IPS-18a (cell line): ENCODE measurements around the gene ETF1.

Experiments
- H3K27ac ChIP-seq: one replicate; pipeline ENCODE4 v1.5.1; 2013; ENCODE audit warnings: low read length
- H3K27me3 ChIP-seq: one replicate; pipeline ENCODE4 v1.6.1; 2013; ENCODE audit warnings: mild to moderate bottlenecking, low read length; ENCODE audit not compliant: control insufficient read depth, insufficient read depth
- H3K36me3 ChIP-seq: one replicate; pipeline ENCODE4 v1.6.1; 2013; ENCODE audit warnings: low read depth, low read length; ENCODE audit not compliant: control insufficient read depth
- H3K4me1 ChIP-seq: one replicate; pipeline ENCODE4 v1.6.1; 2013; ENCODE audit warnings: low read depth, low read length; ENCODE audit not compliant: control insufficient read depth
- H3K4me3 ChIP-seq: one replicate; pipeline ENCODE4 v1.5.1; 2013; ENCODE audit warnings: low read length
- H3K9ac ChIP-seq: one replicate; pipeline ENCODE4 v1.6.1; 2013; ENCODE audit warnings: mild to moderate bottlenecking, low read length, moderate library complexity
- H3K9me3 ChIP-seq: one replicate; pipeline ENCODE4 v1.6.1; 2013; ENCODE audit warnings: low read depth, low read length; ENCODE audit not compliant: control insufficient read depth

Gene ETF1

GRCh38 chr5:138539791-138540190 lies 3.2 kb downstream of the ETF1 start:
- peaks cover 17% of the 10 kb centered on the region for H3K4me1 ChIP-seq
- H3K9ac ChIP-seq = no peak overlapping the region
- H3K9me3 ChIP-seq = no peaks in the 10 kb centered on the region
- no peak overlapping the region for H3K4me3 ChIP-seq
- H3K36me3 ChIP-seq = peaks cover 35% of the 10 kb centered on the region
- no peak overlapping the region for H3K27ac ChIP-seq
- H3K27me3 ChIP-seq = no peaks in the 10 kb centered on the region

GRCh38 chr5:138538943-138539627 lies 4.0 kb downstream of the ETF1 start:
- Histone ChIP-seq H3K4me3 (no peak overlapping the region), H3K9me3 (no peaks in the 10 kb centered on the region), H3K36me3 (peaks cover 41% of the 10 kb centered on the region), H3K27ac (no peak overlapping the region), H3K4me1 (peaks cover 10% of the 10 kb centered on the region), H3K9ac (no peak overlapping the region), H3K27me3 (no peaks in the 10 kb centered on the region)

- H3K4me1 ChIP-seq = peaks cover 10% of the 10 kb centered on the region
- H3K4me3 ChIP-seq = no peak overlapping the region
- H3K9ac ChIP-seq = no peak overlapping the region
- no peaks in the 10 kb centered on the region for H3K27me3 ChIP-seq
- H3K27ac ChIP-seq = no peak overlapping the region
- H3K9me3 ChIP-seq = no peaks in the 10 kb centered on the region
- H3K36me3 ChIP-seq = peaks cover 49% of the 10 kb centered on the region
Measured at GRCh38 chr5:138536665-138537315, 6.2 kb downstream of the ETF1 start.

- no peak overlapping the region for H3K4me3 ChIP-seq
- peaks cover 49% of the 10 kb centered on the region for H3K36me3 ChIP-seq
- no peaks in the 10 kb centered on the region for H3K27me3 ChIP-seq
- no peak overlapping the region for H3K9ac ChIP-seq
- no peaks in the 10 kb centered on the region for H3K9me3 ChIP-seq
- peaks cover 6% of the 10 kb centered on the region for H3K4me1 ChIP-seq
- no peak overlapping the region for H3K27ac ChIP-seq
Measured at GRCh38 chr5:138536215-138536614, 6.8 kb downstream of the ETF1 start.

GRCh38 chr5:138533973-138534941 lies 8.8 kb downstream of the ETF1 start:
- H3K9ac ChIP-seq = no peak overlapping the region
- no peak overlapping the region for H3K4me3 ChIP-seq
- no peak overlapping the region for H3K27ac ChIP-seq
- peaks cover 30% of the 10 kb centered on the region for H3K36me3 ChIP-seq
- no peaks in the 10 kb centered on the region for H3K4me1 ChIP-seq
- no peaks in the 10 kb centered on the region for H3K27me3 ChIP-seq
- H3K9me3 ChIP-seq = no peaks in the 10 kb centered on the region

GRCh38 chr5:138529812-138530211 lies 13.2 kb downstream of the ETF1 start:
- no peak overlapping the region for H3K9ac ChIP-seq
- no peak overlapping the region for H3K27ac ChIP-seq
- no peak overlapping the region for H3K4me3 ChIP-seq
- H3K4me1 ChIP-seq = no peaks in the 10 kb centered on the region
- H3K36me3 ChIP-seq = peaks cover 17% of the 10 kb centered on the region
- no peaks in the 10 kb centered on the region for H3K9me3 ChIP-seq
- no peaks in the 10 kb centered on the region for H3K27me3 ChIP-seq

- Histone ChIP-seq H3K9ac (no peak overlapping the region), H3K27me3 (no peaks in the 10 kb centered on the region), H3K36me3 (peaks cover 9% of the 10 kb centered on the region), H3K4me3 (no peak overlapping the region), H3K27ac (no peak overlapping the region), H3K4me1 (no peaks in the 10 kb centered on the region), H3K9me3 (no peaks in the 10 kb centered on the region)
Measured at GRCh38 chr5:138528744-138529469, 14.1 kb downstream of the ETF1 start.

GRCh38 chr5:138528208-138528607 lies 14.8 kb downstream of the ETF1 start:
- Histone ChIP-seq H3K27me3 (no peaks in the 10 kb centered on the region), H3K27ac (no peak overlapping the region), H3K4me1 (no peaks in the 10 kb centered on the region), H3K4me3 (no peak overlapping the region), H3K36me3 (peaks cover 3% of the 10 kb centered on the region), H3K9ac (no peak overlapping the region), H3K9me3 (no peaks in the 10 kb centered on the region)

- H3K4me1 ChIP-seq = no peaks in the 10 kb centered on the region
- no peaks in the 10 kb centered on the region for H3K27me3 ChIP-seq
- no peak overlapping the region for H3K4me3 ChIP-seq
- H3K27ac ChIP-seq = no peak overlapping the region
- no peak overlapping the region for H3K9ac ChIP-seq
- H3K36me3 ChIP-seq = peaks cover 3% of the 10 kb centered on the region
- H3K9me3 ChIP-seq = no peaks in the 10 kb centered on the region
Measured at GRCh38 chr5:138527170-138527569, 15.9 kb downstream of the ETF1 start.

- Histone ChIP-seq H3K4me1 (no peaks in the 10 kb centered on the region), H3K4me3 (no peak overlapping the region), H3K27ac (no peak overlapping the region), H3K9me3 (no peaks in the 10 kb centered on the region), H3K27me3 (no peaks in the 10 kb centered on the region), H3K36me3 (peaks cover 9% of the 10 kb centered on the region), H3K9ac (no peak overlapping the region)
Measured at GRCh38 chr5:138523406-138523805, 19.6 kb downstream of the ETF1 start.

GRCh38 chr5:138520971-138521370 lies 22.1 kb downstream of the ETF1 start:
- H3K4me1 ChIP-seq = no peaks in the 10 kb centered on the region
- peaks cover 30% of the 10 kb centered on the region for H3K36me3 ChIP-seq
- no peak overlapping the region for H3K27ac ChIP-seq
- H3K9me3 ChIP-seq = no peaks in the 10 kb centered on the region
- no peak overlapping the region for H3K4me3 ChIP-seq
- H3K27me3 ChIP-seq = no peaks in the 10 kb centered on the region
- no peak overlapping the region for H3K9ac ChIP-seq
